NCI-H1694 treated with DMSO at 0.1 percent for 48 hours (cell line): ENCODE results near the gene TMEM89.

ENCODE experiments used
- DNase-seq: peaks from one replicate; lab custom pipeline; 2025; lab: John Stamatoyannopoulos, UW

The TMEM89 gene, protein sequence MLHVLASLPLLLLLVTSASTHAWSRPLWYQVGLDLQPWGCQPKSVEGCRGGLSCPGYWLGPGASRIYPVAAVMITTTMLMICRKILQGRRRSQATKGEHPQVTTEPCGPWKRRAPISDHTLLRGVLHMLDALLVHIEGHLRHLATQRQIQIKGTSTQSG

GRCh38 chr3:48621461-48621869 is at the start of gene TMEM89:
Gene TMEM89, minus strand, starts transcription at chr3:48621769. Its CDS starts 13 bp downstream, at chr3:48621756.
- no peak for DNase-seq

- DNase-seq: no peak
Observed at GRCh38 chr3:48664929-48665328, 43.4 kb upstream of the TMEM89 start.

GRCh38 chr3:48664313-48664644 is 42.7 kb upstream of the TMEM89 start:
- no peak for DNase-seq

GRCh38 chr3:48663489-48664312 is 42.1 kb upstream of the TMEM89 start:
- DNase-seq: peak; percentile 78

GRCh38 chr3:48662753-48663488 is 41.4 kb upstream of the TMEM89 start, which contains the start of gene CELSR3:
Gene CELSR3, minus strand, starts transcription at chr3:48662886. Its CDS starts 252 bp downstream, at chr3:48662634.
- peak; percentile 44 for DNase-seq

GRCh38 chr3:48662145-48662752 is 40.7 kb upstream of the TMEM89 start:
- no peak for DNase-seq

DNA sequence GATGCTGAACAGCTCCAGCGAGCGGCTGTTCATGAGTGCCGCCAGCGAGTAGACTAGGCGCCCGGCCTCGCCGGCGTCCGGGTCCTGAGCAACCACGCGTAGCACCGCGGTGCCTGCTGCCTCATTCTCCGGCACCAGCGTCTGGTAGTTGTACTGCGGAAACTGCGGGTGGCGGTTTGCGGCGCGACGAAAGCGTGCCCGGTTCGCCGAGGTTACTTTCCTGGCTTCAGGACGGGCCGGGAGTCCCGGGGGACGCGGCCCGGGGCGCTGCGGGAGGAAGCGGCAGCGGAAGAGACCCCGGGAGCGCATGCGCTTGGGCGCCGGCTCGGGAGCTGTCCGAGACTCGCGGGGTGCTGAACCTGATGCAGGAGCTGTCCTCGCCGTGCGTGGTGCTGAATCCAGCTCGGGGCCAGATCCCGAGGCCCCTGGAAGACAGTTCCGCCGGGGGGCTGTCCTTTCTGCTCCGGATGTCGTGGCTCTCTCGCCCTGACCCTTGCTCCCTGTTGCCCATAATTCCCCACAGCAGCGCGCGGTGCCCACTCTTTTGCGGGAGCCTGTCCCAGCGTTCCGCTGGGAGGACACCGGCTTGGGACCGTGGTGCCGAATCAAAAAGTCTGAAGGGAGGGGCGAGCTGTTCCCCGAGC is 40.1 kb upstream of the TMEM89 start:
- no peak for DNase-seq

GRCh38 chr3:48660800-48661400 is 39.3 kb upstream of the TMEM89 start:
- no peak for DNase-seq

GRCh38 chr3:48656841-48657281 is 35.3 kb upstream of the TMEM89 start:
- DNase-seq: no peak

DNA sequence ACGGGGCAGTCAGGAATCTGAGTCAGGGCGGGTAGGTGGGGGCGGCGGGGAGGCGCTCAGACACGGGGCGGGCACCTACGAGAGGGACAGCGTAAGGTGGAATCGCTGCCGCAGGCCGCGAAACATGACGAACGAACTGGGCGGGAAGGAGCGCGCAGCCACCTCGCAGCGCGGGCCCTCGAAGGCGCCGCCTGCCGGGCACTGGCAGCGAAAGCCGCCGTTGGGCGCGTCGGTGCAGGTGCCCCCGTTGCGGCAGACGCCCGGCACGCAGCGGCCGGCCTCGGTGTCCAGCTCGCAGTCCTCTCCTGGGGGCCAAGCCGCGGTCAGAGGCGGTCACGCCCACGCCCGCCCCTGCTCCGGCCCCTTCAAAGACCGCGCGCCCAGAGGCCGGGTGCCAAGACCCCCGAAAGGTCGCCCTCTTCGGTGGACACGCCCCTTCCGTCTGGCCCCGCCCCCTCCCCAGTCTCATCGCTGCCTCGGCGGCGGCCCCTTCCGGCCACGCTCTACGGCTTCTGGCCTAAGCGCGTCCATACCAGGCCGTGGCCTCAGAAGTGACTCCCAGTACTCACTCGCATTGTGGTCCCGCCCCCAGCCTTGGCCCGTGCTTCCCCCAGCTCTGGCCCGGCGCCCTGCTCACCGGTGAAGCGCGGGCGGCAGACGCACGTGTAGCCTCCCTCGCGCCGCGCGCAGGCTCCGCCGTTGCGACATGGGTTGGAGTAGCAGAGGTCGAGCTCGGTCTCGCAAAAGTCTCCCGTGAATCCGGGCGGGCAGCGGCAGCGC is 34.7 kb upstream of the TMEM89 start:
- DNase-seq: no peak

GRCh38 chr3:48655606-48656005 is 34.0 kb upstream of the TMEM89 start:
- no peak for DNase-seq

GRCh38 chr3:48655063-48655462 is 33.5 kb upstream of the TMEM89 start:
- no peak for DNase-seq

DNA sequence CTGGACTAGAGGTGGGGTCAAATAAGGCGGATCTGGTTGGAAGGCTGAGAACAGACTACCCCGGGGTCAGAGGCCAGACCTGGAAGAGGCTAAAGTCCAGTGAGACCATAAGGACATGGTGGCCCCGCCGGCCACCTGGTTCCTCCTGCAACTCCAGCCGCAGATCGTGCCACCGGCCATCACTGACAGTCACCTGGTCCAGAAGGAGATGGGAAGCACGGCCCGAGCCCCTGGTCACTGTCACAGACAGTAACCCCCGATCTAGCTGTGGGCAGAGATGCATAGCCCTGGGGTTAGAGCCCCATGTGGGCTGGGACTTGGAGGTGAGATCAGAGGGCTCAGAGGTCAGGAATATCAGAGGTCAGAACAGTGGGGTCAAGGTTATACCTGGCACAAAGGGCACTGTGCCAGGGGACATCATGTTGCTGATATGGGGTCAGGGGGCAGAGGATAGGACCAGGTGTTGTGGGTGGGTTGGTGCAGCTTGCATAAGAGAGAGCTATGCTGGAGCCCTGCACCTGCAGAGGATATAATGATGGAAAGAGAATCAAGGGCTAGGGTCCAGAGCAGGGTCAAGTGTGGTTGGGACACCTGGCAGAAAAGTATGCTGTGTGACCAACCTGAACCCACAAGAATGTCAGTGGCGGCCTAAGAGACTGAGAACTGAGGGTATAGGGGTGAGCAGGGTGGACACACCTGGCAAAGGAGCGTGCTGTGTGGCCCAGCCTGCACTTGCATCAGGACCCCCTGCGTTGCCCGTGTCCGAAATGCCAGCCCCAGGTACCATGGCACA is 31.6 kb upstream of the TMEM89 start:
- no peak for DNase-seq

DNA sequence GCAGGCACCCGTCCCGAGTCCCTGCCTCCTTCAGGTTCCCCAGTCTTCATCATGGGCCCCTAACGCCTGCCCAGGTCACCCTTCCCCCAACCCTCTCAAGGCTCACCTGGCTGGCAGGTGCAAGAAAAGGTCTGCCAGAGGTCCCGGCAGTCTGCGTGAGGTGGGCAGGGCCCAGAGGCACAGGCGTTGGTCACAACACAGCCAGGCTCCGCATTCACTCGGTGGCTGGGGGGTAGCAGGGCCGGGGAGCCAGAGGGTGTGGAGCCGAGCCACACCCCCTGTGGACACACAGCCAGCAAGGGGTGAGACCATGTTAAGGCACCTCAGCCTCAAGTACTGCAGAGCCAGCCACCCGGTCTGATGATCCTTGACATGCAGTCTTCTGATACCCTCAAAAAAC is 30.2 kb upstream of the TMEM89 start:
- DNase-seq: no peak

DNA sequence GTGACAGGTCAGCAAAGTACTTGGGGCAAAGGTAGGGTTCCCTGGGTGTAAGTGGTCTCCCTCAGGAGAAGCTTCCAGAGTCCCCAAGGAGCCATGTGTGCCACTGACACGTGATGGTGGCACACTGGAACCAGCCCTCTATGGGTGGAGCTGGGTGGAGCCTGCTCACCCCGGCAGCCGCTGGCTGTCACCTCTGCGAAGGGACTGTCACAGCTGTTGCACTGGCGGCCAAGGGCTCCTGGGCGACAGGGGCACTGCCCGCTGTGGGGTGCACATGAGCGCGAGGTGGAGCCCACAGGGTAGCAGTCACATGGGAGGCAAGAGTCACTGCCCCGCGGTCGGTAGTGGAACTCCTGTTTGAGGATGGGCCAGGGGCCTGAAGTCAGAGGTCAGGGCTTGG is 29.2 kb upstream of the TMEM89 start:
- no peak for DNase-seq

- no peak for DNase-seq
Observed at GRCh38 chr3:48648188-48648850, 26.8 kb upstream of the TMEM89 start.

DNA sequence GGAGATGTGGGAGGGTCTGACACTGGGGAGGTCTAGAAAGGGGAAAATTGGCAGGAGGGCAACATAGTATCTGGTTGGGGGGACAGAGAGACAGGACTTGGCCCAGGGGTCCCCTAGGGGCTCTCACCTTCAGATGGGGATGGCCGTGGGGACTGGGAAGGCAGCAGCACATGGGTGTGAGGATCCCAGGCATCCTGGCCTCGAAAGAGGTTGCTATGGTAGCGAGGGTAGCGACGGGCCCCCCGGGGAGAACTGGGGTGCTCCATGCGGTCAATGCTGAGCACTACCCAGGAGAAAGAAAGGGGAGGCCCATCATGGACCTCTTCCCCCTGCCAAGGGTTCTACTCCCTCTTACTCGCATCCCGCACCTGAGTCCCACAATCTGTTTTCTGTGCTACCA is 26.1 kb upstream of the TMEM89 start:
- no peak for DNase-seq

DNA sequence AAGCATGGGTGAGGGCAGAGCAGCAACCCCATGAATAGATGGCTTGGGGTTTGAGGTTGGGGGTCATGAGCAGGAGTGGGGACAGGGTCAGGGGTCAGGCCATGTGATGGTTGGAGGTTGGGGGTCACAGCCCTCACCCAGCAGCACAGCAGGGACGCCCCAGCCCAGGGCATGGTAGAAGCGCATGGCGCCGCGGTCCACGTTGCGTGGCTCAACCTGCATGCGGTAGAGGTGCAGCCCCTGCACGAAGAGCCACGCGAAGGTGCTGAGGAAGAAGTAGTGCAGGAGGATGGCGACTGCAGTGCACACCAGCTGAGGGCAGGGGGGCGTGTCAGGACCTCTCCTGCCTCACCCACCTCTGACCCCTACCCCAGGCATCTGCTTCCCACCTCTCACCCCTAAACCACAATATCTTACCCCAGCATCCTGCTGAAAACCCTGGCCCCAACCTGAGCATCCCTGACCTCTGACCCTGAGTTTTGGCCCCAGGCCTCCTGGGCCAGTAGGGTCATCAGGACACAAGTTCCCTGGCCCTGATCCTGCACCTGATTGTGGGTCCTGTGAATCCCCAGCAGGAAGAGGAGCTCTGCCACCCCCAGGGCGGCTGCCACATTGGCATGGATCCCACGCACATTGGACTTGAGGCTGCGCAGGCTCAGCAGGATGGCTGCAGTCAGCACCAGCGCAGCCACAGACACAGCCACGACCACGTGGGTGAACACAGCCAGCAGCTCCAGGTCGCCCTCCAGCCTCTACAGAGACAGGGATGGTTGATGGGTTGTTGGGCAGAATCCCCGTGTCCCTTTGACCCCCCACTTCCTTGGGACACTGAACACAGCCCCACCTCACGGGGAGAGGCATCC is 23.6 kb upstream of the TMEM89 start:
- no peak for DNase-seq
